Large intestine (tissue), 3 donors: ENCODE results near the gene ERVH48-1. TPM values are rescaled to one million over a fixed set of nuclear protein-coding genes. Genes with fewer than 3 reads are reported as not detected.
"Not testable (repeated sequence)": the region's sequence is repeated elsewhere in the genome, so short reads cannot be mapped to it uniquely, and the experiment has no call there.

ENCODE experiments used
- DNase-seq, 2 donors: peaks; one replicate each; pipeline versions ENCODE4 v3.0.0 to v3.0.0-alpha.2; 2013
- H3K27ac ChIP-seq: one replicate; pipeline ENCODE4 v1.5.1; 2013; ENCODE audit warnings: low read length
- H3K27me3 ChIP-seq: 2 replicates; pipeline ENCODE4 v1.6.1; 2013; ENCODE audit warnings: low read length; ENCODE audit not compliant: control insufficient read depth, insufficient read depth
- H3K36me3 ChIP-seq: 2 replicates; pipeline ENCODE4 v1.6.1; 2013; ENCODE audit warnings: low read length; ENCODE audit not compliant: control insufficient read depth, insufficient read depth
- H3K4me1 ChIP-seq: one replicate; pipeline ENCODE4 v1.6.1; 2013; ENCODE audit warnings: low read length; ENCODE audit not compliant: control insufficient read depth, insufficient read depth
- H3K4me3 ChIP-seq: one replicate; pipeline ENCODE4 v1.5.1; 2013; ENCODE audit warnings: low read length
- H3K9me3 ChIP-seq: one replicate; pipeline ENCODE4 v1.6.1; 2013; ENCODE audit warnings: mild to moderate bottlenecking, low read depth, low read length, moderate library complexity; ENCODE audit not compliant: control insufficient read depth
- WGBS: methylation state at CpG from one replicate; pipeline ENCODE4 v1.1.5; 2013; ENCODE audit warnings: low lambda C conversion rate; ENCODE audit not compliant: insufficient coverage; 5-methylcytosine and 5-hydroxymethylcytosine counted together
- polyA plus RNA-seq: library from polyadenylated mRNA; unstranded; fragments of 120-200 nt; gene quantifications from one replicate; pipeline ENCODE4 v1.2.1, GENCODE V29; 2013

Gene ERVH48-1
- polyA plus RNA-seq, 1 donor = 1.2 TPM

- H3K9me3 ChIP-seq, DNase-seq, H3K27ac ChIP-seq, H3K36me3 ChIP-seq, H3K27me3 ChIP-seq, H3K4me3 ChIP-seq, H3K4me1 ChIP-seq: not testable (repeated sequence)
- WGBS = no CpG with 5 or more reads among the region's 23 CpGs
These were observed 2.2 kb upstream of the ERVH48-1 start for GRCh38 chr21:42927474-42928200.

GRCh38 chr21:42924433-42924751 lies 1.0 kb downstream of the ERVH48-1 start:
- no peaks in the 10 kb centered on the region for H3K9me3 ChIP-seq
- WGBS = 83% methylated on average over 1 of the region's 6 CpGs
- H3K36me3 ChIP-seq = no peaks in the 10 kb centered on the region
- DNase-seq = no peak
- no peak overlapping the region for H3K4me3 ChIP-seq
- H3K4me1 ChIP-seq = peaks cover 4% of the 10 kb centered on the region
- H3K27me3 ChIP-seq = no peaks in the 10 kb centered on the region
- H3K27ac ChIP-seq = no peak overlapping the region

- Histone ChIP-seq H3K36me3 (no peaks in the 10 kb centered on the region), H3K9me3 (no peaks in the 10 kb centered on the region), H3K4me1 (peaks cover 4% of the 10 kb centered on the region), H3K4me3 (no peak overlapping the region), H3K27ac (no peak overlapping the region), H3K27me3 (no peaks in the 10 kb centered on the region)
- peak; percentile 79 to 81 for DNase-seq
- WGBS = 27% methylated on average over 5 of the region's 18 CpGs
These were observed 1.6 kb downstream of the ERVH48-1 start for GRCh38 chr21:42923553-42924432.

- Histone ChIP-seq H3K9me3 (no peaks in the 10 kb centered on the region), H3K4me3 (no peak overlapping the region), H3K36me3 (no peaks in the 10 kb centered on the region), H3K4me1 (peaks cover 4% of the 10 kb centered on the region), H3K27ac (no peak overlapping the region), H3K27me3 (no peaks in the 10 kb centered on the region)
- WGBS = no CpG with 5 or more reads among the region's 18 CpGs
- no peak for DNase-seq
These were observed 2.5 kb downstream of the ERVH48-1 start for GRCh38 chr21:42922918-42923317.

- H3K27me3 ChIP-seq = no peaks in the 10 kb centered on the region
- no peak overlapping the region for H3K4me3 ChIP-seq
- peaks cover 4% of the 10 kb centered on the region for H3K4me1 ChIP-seq
- no peak overlapping the region for H3K27ac ChIP-seq
- H3K36me3 ChIP-seq = no peaks in the 10 kb centered on the region
- H3K9me3 ChIP-seq = no peaks in the 10 kb centered on the region
- no peak for DNase-seq
- WGBS = 80% methylated on average over 1 of the region's 4 CpGs
These were observed 3.5 kb downstream of the ERVH48-1 start for GRCh38 chr21:42921927-42922326.

GRCh38 chr21:42918291-42918690 lies 7.1 kb downstream of the ERVH48-1 start:
- Histone ChIP-seq H3K27ac (no peak overlapping the region), H3K27me3 (no peaks in the 10 kb centered on the region), H3K4me1 (no peaks in the 10 kb centered on the region), H3K36me3 (peaks cover 2% of the 10 kb centered on the region), H3K9me3 (no peaks in the 10 kb centered on the region), H3K4me3 (no peak overlapping the region)
- no CpG with 5 or more reads among the region's 6 CpGs for WGBS
- no peak for DNase-seq

GRCh38 chr21:42913476-42913875 lies 12.0 kb downstream of the ERVH48-1 start:
- Histone ChIP-seq H3K27ac (no peak overlapping the region), H3K4me1 (no peaks in the 10 kb centered on the region), H3K36me3 (peaks cover 39% of the 10 kb centered on the region), H3K9me3 (no peaks in the 10 kb centered on the region), H3K4me3 (no peak overlapping the region), H3K27me3 (no peaks in the 10 kb centered on the region)
- no CpG with 5 or more reads among the region's 7 CpGs for WGBS
- no peak for DNase-seq

GRCh38 chr21:42911920-42912319 lies 13.5 kb downstream of the ERVH48-1 start:
- WGBS = no CpG with 5 or more reads among the region's 6 CpGs
- not testable (repeated sequence) for H3K9me3 ChIP-seq

GRCh38 chr21:42908484-42908883 lies 16.9 kb downstream of the ERVH48-1 start:
- no CpG with 5 or more reads among the region's 9 CpGs for WGBS

More at GRCh38 chr21:42911920-42912319, 13.5 kb downstream of the ERVH48-1 start:
- H3K27ac ChIP-seq, H3K4me3 ChIP-seq, H3K27me3 ChIP-seq, DNase-seq, H3K4me1 ChIP-seq: not testable (repeated sequence)
- H3K36me3 ChIP-seq = peaks cover 45% of the 10 kb centered on the region

GRCh38 chr21:42906233-42906632 lies 19.2 kb downstream of the ERVH48-1 start:
- DNase-seq = no peak
- Histone ChIP-seq H3K36me3 (peaks cover 76% of the 10 kb centered on the region), H3K27me3 (no peaks in the 10 kb centered on the region), H3K9me3 (peaks cover 9% of the 10 kb centered on the region), H3K4me3 (no peak overlapping the region), H3K27ac (no peak overlapping the region), H3K4me1 (no peaks in the 10 kb centered on the region)
- WGBS = 98% methylated on average over 8 of the region's 16 CpGs

More at GRCh38 chr21:42908484-42908883, 16.9 kb downstream of the ERVH48-1 start:
- not testable (repeated sequence) for H3K27me3 ChIP-seq, H3K4me1 ChIP-seq, H3K27ac ChIP-seq, H3K9me3 ChIP-seq, H3K4me3 ChIP-seq, DNase-seq
- peaks cover 74% of the 10 kb centered on the region for H3K36me3 ChIP-seq
